WTC11 (cell line): Measurements from ENCODE around the gene BLOC1S3.

Experiments used
- AFF4 ChIP-seq: sonication (generic); formaldehyde crosslinking; IDR thresholded peaks from 2 replicates; pipeline ENCODE4 v1.8.1; 2023; ENCODE audit warnings: mild to moderate bottlenecking, missing genetic modification reagents, borderline replicate concordance
- ATF3 ChIP-seq: sonication (generic); formaldehyde crosslinking; conservative IDR thresholded peaks from 2 replicates; pipeline ENCODE4 v1.8.1; 2022; ENCODE audit warnings: mild to moderate bottlenecking, missing genetic modification reagents
- ATF6 ChIP-seq: sonication (generic); formaldehyde crosslinking; IDR thresholded peaks from 2 replicates; pipeline ENCODE4 v1.8.1; 2023; ENCODE audit warnings: mild to moderate bottlenecking, missing genetic modification reagents
- CREB1 ChIP-seq: sonication (generic); formaldehyde crosslinking; IDR thresholded peaks from 2 replicates; pipeline ENCODE4 v1.8.0; 2023; ENCODE audit warnings: mild to moderate bottlenecking, missing genetic modification reagents
- CREM ChIP-seq: sonication (generic); formaldehyde crosslinking; IDR thresholded peaks from 2 replicates; pipeline ENCODE4 v1.8.1; 2022; ENCODE audit warnings: mild to moderate bottlenecking, missing genetic modification reagents, moderate library complexity
- CTCF ChIP-seq: fragments of 200-600 bp; IDR thresholded peaks from 2 replicates; pipeline ENCODE4 v1.8.0; 2022; ENCODE audit warnings: antibody characterized with exemption
- FOXK1 ChIP-seq: sonication (generic); formaldehyde crosslinking; IDR thresholded peaks from 2 replicates; pipeline ENCODE4 v1.8.0; 2022; ENCODE audit warnings: mild to moderate bottlenecking, moderate library complexity, missing genetic modification reagents
- NR3C1 ChIP-seq: sonication (generic); formaldehyde crosslinking; conservative IDR thresholded peaks from 2 replicates; pipeline ENCODE4 v1.8.1; 2023; ENCODE audit warnings: low read depth, mild to moderate bottlenecking, missing genetic modification reagents
- ZNF121 ChIP-seq: sonication (generic); formaldehyde crosslinking; IDR thresholded peaks from 2 replicates; pipeline ENCODE4 v1.8.0; 2023; ENCODE audit warnings: missing genetic modification reagents
- ZNF232 ChIP-seq: sonication (generic); formaldehyde crosslinking; IDR thresholded peaks from 2 replicates; pipeline ENCODE4 v1.8.0; 2022; ENCODE audit warnings: mild to moderate bottlenecking, missing genetic modification reagents
- ZNF263 ChIP-seq: sonication (generic); formaldehyde crosslinking; IDR thresholded peaks from 2 replicates; pipeline ENCODE4 v1.8.1; 2022; ENCODE audit warnings: low read depth, mild to moderate bottlenecking, moderate library complexity, missing genetic modification reagents
- ZNF425 ChIP-seq: fragments of 250-450 bp; sonication (Bioruptor Pico); conservative IDR thresholded peaks from 2 replicates; pipeline ENCODE4 v1.9.0; 2021; ENCODE audit warnings: mild to moderate bottlenecking
- TF ChIP-seq, protein P1 (sequence below): sonication (generic); formaldehyde crosslinking; IDR thresholded peaks from 2 replicates; pipeline ENCODE4 v1.8.0; 2022; ENCODE audit warnings: mild to moderate bottlenecking, missing genetic modification reagents
- TF ChIP-seq, protein P2 (sequence below): sonication (generic); formaldehyde crosslinking; conservative IDR thresholded peaks from 2 replicates; pipeline ENCODE4 v1.8.1; 2023; ENCODE audit warnings: mild to moderate bottlenecking, low read depth, missing genetic modification reagents, moderate library complexity

- TF ChIP-seq CTCF (no peak), AFF4 (CRISPR knock-in tag) (no peak), ATF6 (CRISPR knock-in tag) (no peak), ZNF232 (no peak), CREM (CRISPR knock-in tag) (no peak), ZNF121 (CRISPR knock-in tag) (no peak), NR3C1 (CRISPR knock-in tag) (no peak), ZNF425 (no peak), ATF3 (no peak), FOXK1 (CRISPR knock-in tag) (no peak), ZNF263 (no peak), CREB1 (CRISPR knock-in tag) (no peak)
- TF ChIP-seq, protein P1, sequence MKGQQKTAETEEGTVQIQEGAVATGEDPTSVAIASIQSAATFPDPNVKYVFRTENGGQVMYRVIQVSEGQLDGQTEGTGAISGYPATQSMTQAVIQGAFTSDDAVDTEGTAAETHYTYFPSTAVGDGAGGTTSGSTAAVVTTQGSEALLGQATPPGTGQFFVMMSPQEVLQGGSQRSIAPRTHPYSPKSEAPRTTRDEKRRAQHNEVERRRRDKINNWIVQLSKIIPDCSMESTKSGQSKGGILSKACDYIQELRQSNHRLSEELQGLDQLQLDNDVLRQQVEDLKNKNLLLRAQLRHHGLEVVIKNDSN: no peak
- TF ChIP-seq, protein P2, sequence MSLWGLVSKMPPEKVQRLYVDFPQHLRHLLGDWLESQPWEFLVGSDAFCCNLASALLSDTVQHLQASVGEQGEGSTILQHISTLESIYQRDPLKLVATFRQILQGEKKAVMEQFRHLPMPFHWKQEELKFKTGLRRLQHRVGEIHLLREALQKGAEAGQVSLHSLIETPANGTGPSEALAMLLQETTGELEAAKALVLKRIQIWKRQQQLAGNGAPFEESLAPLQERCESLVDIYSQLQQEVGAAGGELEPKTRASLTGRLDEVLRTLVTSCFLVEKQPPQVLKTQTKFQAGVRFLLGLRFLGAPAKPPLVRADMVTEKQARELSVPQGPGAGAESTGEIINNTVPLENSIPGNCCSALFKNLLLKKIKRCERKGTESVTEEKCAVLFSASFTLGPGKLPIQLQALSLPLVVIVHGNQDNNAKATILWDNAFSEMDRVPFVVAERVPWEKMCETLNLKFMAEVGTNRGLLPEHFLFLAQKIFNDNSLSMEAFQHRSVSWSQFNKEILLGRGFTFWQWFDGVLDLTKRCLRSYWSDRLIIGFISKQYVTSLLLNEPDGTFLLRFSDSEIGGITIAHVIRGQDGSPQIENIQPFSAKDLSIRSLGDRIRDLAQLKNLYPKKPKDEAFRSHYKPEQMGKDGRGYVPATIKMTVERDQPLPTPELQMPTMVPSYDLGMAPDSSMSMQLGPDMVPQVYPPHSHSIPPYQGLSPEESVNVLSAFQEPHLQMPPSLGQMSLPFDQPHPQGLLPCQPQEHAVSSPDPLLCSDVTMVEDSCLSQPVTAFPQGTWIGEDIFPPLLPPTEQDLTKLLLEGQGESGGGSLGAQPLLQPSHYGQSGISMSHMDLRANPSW (CRISPR knock-in tag): no peak
These were observed 4.8 kb upstream of the BLOC1S3 start for GRCh38 chr19:45173816-45174215.
